ENCODE data around the gene KLF3. TPM values are rescaled to one million over a fixed set of nuclear protein-coding genes. Genes with fewer than 3 reads are reported as not detected.

KLF3 gene
- total RNA-seq, 4 donors from 2014 or later: 131 to 224 (median 142) TPM

GRCh38 chr4:38734911-38735310 lies 70.9 kb downstream of the KLF3 start:
- no peak overlapping the region for H3K4me3 ChIP-seq (ENCODE audit: low read depth, poor library complexity, severe bottlenecking)
- no peak for DNase-seq (ENCODE audit: low spot score in 2 of 2)
- intact Hi-C loops (cut with DNase I; ENCODE audit: low total_unique reads): loop anchor here (5.0 kb wide), 1 partner anchor 1127 kb away; no protein-coding TSS in a partner anchor
- 66 to 80% methylated on average over 2 of the region's 2 CpGs for WGBS, 2 donors
- TF ChIP-seq POLR2A (IDR thresholded peaks at IDR 0.05): no peak
- TF ChIP-seq CTCF (IDR thresholded peaks at IDR 0.05): no peak

GRCh38 chr4:38735870-38736269 lies 71.9 kb downstream of the KLF3 start:
- intact Hi-C loops (cut with DNase I; ENCODE audit: low total_unique reads): no loop called here
- 89 to 93% methylated on average over 3 of the region's 3 CpGs for WGBS, 2 donors
- no peak overlapping the region for H3K4me3 ChIP-seq (ENCODE audit: low read depth, poor library complexity, severe bottlenecking)
- DNase-seq (ENCODE audit: low spot score in 2 of 2): no peak
- TF ChIP-seq CTCF (IDR thresholded peaks at IDR 0.05) (no peak), POLR2A (IDR thresholded peaks at IDR 0.05) (no peak)

GRCh38 chr4:38738940-38739803 lies 75.2 kb downstream of the KLF3 start:
- DNase-seq (ENCODE audit: low spot score in 2 of 2): no peak
- intact Hi-C loops (cut with DNase I; ENCODE audit: low total_unique reads): no loop called here
- no peak overlapping the region for H3K4me3 ChIP-seq (ENCODE audit: low read depth, poor library complexity, severe bottlenecking)
- WGBS, 2 donors: 92 to 93% methylated on average over 6 of the region's 6 CpGs
- TF ChIP-seq POLR2A (IDR thresholded peaks at IDR 0.05) (no peak), CTCF (IDR thresholded peaks at IDR 0.05) (no peak)

- no peak overlapping the region for H3K4me3 ChIP-seq (ENCODE audit: low read depth, poor library complexity, severe bottlenecking)
- 86 to 95% methylated on average over 2 of the region's 2 CpGs for WGBS, 2 donors
- intact Hi-C loops (cut with DNase I; ENCODE audit: low total_unique reads): no loop called here
- no peak for TF ChIP-seq CTCF (IDR thresholded peaks at IDR 0.05)
- TF ChIP-seq POLR2A (IDR thresholded peaks at IDR 0.05): no peak
- DNase-seq (ENCODE audit: low spot score in 2 of 2): no peak
Observed at GRCh38 chr4:38740303-38740702, 76.3 kb downstream of the KLF3 start.

- no peak for DNase-seq (ENCODE audit: low spot score in 2 of 2)
- TF ChIP-seq CTCF (IDR thresholded peaks at IDR 0.05): no peak
- TF ChIP-seq POLR2A (IDR thresholded peaks at IDR 0.05): no peak
- 64 to 74% methylated on average over 1 of the region's 1 CpG for WGBS, 2 donors
- no peak overlapping the region for H3K4me3 ChIP-seq (ENCODE audit: low read depth, poor library complexity, severe bottlenecking)
- intact Hi-C loops (cut with DNase I; ENCODE audit: low total_unique reads): no loop called here
Observed at GRCh38 chr4:38743866-38744265, 79.9 kb downstream of the KLF3 start.
